GM21576 (cell line): Measurements from ENCODE around the gene KRT10.

Experiments
- ATAC-seq: cut with Tn5 transposase; IDR thresholded peaks from one replicate; pipeline ENCODE4 v1.9.1; 2021; ENCODE audit warnings: mild to moderate bottlenecking, moderate library complexity; ENCODE audit not compliant: unreplicated experiment

The KRT10 gene

GRCh38 chr17:40809721-40810421, 12.5 kb downstream of the KRT10 start:
- ATAC-seq: no peak

DNA sequence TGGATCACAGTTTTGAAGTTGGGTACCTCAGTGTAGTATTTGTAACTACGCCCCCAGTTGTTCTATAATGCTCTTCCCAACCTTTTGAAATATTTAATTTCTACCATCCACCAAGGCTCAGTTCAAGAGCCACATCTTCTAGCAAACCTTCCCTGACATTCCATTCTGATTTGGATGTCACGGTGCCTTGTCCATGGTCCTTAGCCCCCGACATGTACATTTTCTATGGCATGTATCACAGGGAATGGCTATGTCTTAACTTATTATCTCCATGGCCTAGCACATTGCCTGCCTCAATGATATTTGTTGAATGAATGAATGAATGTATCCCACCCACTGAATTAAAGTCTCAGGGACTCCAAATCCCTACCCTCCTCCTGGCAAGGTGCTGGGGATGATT, 16.3 kb downstream of the KRT10 start:
- ATAC-seq: no peak

- no peak for ATAC-seq
These were observed 18.8 kb downstream of the KRT10 start for GRCh38 chr17:40803617-40804082.

DNA sequence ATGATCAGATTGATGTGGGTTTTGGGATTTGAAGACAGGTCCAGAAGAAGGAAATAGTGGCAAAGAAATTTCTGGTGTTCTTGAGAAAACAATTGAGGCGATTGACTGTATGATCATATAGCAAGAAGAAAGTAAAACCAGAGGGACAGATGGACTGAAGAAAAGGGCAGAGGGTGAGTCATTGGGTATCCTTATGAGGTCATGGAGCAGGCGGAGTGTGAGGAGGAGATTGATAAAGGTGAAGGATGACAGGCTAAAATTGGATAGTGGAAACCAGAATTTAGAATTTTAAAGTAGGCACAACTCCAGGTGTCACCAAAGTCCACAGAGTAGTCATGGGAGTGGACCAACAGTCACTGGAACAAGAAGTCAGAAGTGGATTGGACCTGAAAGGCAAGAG, 21.3 kb downstream of the KRT10 start:
- ATAC-seq: no peak

- ATAC-seq: no peak
These were observed 22.0 kb downstream of the KRT10 start for GRCh38 chr17:40800381-40800780.

DNA sequence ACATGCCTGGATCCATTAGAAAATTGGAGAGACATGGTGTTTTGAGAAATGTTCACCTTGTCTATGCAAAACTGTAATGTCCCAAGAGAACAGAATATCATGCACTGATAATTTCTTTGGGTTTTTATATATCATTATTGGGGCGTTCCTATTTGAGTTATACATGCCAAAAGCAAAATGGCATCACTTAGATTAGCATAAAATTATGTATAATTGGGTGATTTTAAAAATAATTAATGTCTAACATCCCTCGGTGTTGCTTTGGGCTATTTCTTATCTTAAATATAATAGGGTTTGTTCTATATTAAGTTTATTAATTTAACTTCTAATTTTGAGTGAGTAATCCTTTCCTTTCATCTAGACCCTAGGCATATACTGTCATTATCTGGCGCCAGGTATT, 22.6 kb downstream of the KRT10 start, which contains the start of gene KRT28:
Gene KRT28 (minus strand): TSS at position 101 of the 400 bp plus-strand sequence. CDS start 66 bp downstream, at position 35.
- no peak for ATAC-seq

GRCh38 chr17:40796846-40797245, 25.6 kb downstream of the KRT10 start:
- ATAC-seq: no peak

GRCh38 chr17:40795019-40795667, 27.3 kb downstream of the KRT10 start:
- ATAC-seq: no peak

GRCh38 chr17:40794466-40794865, 27.9 kb downstream of the KRT10 start:
- ATAC-seq: no peak

DNA sequence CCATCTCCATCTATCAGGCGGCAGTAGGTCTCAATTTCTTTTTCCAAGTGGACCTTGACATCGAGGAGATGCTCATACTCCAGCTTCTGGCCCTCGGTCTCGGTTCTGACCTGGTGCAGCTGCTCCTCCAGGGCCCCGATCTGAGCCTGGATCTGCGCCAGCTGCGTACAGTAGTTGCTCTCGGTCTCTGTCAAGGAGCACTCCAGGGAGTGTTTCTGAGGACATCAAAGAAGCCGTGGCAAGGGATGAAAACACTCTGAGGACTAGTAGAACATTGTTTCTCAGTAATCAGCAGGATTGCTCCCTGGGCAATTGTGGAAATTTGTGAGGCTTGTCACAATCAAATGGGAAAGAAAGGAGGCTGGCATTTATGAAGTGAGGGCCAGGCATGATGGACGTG, 28.6 kb downstream of the KRT10 start:
- no peak for ATAC-seq

DNA sequence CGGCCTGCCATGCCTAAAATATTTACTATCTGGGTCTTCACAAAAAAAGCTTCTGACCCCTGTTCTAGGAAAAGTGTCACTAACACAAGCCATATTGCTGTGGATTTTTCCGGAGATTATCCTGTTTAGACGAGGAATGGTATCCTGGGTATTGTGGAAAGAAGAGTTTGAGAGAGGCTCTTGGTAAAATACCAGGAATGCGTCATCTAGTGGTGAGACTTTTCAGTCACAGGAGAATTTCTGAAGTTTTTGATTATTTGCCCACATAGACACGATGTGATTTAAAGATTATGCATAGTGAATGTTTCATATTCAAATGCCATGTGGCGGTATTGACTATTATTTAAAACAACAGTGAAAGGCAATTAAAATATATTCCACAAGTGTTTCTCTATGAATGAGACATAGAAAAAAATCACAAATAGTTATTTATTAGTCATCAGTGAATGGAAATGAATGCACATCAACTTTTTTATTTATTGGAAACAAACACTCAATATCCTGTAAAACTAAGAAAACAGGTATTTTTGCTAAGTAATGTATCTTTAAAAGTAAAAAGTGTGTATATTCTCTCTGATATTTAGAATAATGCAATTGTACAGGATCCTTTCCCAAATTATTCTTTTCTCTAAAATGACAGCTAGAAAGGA, 30.5 kb downstream of the KRT10 start:
- ATAC-seq: no peak

DNA sequence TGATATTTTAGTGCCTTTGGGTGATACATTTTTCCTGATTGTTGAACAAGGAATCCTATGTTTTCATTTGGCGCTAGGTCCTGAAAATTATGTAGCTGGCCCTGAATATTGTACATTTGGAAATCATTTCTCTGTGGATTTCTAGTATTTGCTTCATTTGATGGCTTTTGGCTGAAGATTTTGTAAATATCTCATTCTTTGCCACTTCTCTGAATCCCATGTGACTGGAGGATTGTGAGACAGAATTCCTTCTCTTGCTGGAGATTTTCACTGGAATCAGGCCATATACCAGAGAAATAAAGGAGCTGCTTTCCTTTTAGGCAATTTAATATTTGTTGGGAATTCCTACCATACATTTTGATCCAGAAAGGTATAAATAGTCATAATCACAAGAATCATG, 31.3 kb downstream of the KRT10 start:
- no peak for ATAC-seq

DNA sequence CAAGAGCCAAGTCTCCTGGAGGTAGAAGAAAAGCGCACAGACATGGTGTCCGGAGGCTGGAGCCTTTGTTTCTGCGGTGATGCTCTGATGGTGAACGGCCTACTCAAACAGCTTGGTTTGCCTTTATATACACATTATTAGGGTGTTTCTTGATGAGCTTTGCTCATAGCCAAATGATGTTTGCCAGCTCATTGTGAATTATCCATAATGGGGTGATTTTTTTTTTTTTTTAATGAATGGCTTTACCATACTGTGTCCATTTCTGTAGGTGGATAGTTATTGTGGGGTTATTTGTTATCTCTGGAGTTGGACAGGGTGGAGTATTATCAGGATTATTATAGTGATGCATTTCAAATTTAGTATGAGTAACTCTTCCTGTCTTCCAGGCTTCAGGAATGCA, 40.0 kb downstream of the KRT10 start, which contains the start of gene KRT27:
Gene KRT27 (minus strand): TSS at position 101 of the 400 bp plus-strand sequence. CDS start 57 bp downstream, at position 44.
- ATAC-seq: no peak

DNA sequence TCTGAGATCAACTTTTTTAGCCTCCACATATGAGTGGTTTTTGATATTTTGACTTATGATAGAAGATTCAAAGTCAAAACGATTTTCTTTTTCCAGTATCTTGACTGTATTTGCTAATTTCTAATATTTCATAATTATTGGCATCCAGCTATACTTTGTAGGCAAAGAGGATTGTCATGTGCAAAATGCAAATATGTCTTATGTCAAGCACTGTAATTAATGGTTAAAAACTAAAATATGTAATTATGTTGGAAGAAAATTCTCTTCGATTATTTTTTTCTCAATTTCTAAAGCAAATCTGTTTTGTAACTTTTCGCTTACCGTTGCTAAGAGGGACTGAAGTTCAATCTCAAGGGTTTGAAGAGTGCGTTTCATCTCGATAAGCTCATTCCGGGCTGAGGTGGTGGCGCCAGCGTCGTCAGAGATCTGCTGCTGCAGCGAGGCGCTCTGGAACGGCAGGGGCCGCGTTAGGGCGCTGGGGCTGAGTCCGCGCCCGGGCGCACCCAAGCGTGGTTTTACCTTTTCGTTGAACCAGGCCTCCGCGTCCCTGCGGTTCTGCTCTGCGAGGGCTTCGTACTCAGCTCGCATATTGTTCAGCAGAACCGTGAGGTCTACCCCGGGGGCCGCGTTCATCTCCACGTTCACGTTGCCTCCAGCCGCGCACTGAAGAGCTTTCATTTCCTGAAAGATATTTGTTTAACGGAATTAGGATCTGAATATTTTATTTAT, 43.1 kb downstream of the KRT10 start:
- ATAC-seq: no peak

- ATAC-seq: no peak
These were observed 44.0 kb downstream of the KRT10 start for GRCh38 chr17:40778461-40778860.

DNA sequence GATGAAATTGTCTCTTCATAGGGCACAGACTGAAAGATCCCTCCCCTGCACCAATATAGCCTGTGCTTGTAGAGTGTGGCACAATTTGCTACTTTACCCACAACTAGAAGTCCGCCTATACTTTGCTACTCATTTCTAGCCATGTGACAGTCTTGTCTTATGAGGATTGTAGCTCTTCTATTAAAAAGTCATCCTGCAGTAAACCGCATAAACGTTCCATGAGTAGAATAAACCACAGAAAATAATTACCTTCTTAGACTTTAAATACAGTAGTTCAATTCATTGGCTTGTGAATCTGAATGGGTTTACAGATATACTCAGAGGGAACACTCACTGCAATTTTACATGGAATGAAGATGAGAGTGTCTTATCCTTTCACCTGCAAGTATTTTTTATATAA, 44.4 kb downstream of the KRT10 start:
- no peak for ATAC-seq

- ATAC-seq: no peak
These were observed 45.0 kb downstream of the KRT10 start for GRCh38 chr17:40777459-40777858.

DNA sequence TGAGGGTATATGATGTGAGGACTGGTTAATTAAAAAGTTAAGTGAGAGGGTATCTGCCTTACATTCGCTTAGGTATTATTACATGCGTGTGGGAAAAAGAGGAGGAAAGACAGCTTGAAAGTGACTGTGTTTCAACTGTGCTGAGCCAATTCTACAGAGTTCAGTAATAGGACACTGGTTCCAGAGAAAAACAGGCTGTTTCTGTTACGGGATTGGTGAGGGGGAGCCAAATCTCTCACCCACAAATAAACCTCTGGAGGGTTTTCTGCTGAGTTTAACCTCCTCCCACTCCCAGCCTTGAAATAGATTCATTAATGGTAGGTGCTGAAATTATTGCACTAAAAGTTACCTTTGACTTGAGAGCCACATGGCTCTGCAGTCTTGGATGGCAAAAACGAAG, 46.5 kb downstream of the KRT10 start:
- ATAC-seq: no peak

DNA sequence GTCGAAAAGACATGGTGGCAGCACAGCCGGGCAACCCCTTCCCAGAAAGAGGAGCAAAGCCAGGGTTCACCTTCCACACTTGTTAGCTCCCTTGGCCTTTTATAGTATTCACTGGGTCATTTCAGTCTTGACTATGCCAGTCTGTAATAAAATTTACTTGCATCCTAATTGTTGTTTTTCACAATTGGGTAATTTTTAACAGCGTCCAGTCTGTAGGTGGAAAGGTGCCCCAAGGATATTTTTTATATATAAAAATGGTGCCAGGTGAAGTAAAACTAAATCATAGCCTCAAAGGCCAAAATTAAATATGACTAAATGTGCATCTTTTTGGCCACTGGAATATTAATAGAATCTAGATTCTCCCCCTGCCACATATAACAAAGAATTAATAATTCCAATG, 50.3 kb downstream of the KRT10 start, which contains the start of gene KRT26:
Gene KRT26 (minus strand): TSS at position 101 of the 400 bp plus-strand sequence. CDS start 88 bp downstream, at position 13.
- no peak for ATAC-seq
